ENCODE measurements around the gene HYAL4. TPM values are rescaled to one million over a fixed set of nuclear protein-coding genes. Genes with fewer than 3 reads are reported as not detected.
"Not testable (repeated sequence)": the region's sequence is repeated elsewhere in the genome, so short reads cannot be mapped to it uniquely, and the experiment has no call there.

The HYAL4 gene
- total RNA-seq, 1 donor from 2014 or later, result 2.6 TPM

- no peak for DNase-seq (ENCODE audit: low spot score)
These were observed 1.4 kb downstream of the HYAL4 start for GRCh38 chr7:123846217-123846891.

- no peak for DNase-seq (ENCODE audit: low spot score)
These were observed 2.9 kb downstream of the HYAL4 start for GRCh38 chr7:123847868-123848267.

GRCh38 chr7:123849855-123850254, 4.9 kb downstream of the HYAL4 start:
- no peak for DNase-seq (ENCODE audit: low spot score)

- not testable (repeated sequence) for DNase-seq (ENCODE audit: low spot score)
These were observed 6.4 kb downstream of the HYAL4 start for GRCh38 chr7:123851404-123851803.

- not testable (repeated sequence) for DNase-seq (ENCODE audit: low spot score)
These were observed 9.3 kb downstream of the HYAL4 start for GRCh38 chr7:123854291-123854690.

GRCh38 chr7:123856428-123856827, 11.5 kb downstream of the HYAL4 start:
- DNase-seq (ENCODE audit: low spot score), result not testable (repeated sequence)

- no peak for DNase-seq (ENCODE audit: low spot score)
These were observed 15.9 kb downstream of the HYAL4 start for GRCh38 chr7:123860848-123861247.

GRCh38 chr7:123862775-123863174, 17.8 kb downstream of the HYAL4 start:
- DNase-seq (ENCODE audit: low spot score), result no peak

- DNase-seq (ENCODE audit: low spot score), result no peak
These were observed 18.5 kb downstream of the HYAL4 start for GRCh38 chr7:123863461-123863860.

GRCh38 chr7:123864012-123864411, 19.0 kb downstream of the HYAL4 start:
- DNase-seq (ENCODE audit: low spot score), result no peak

GRCh38 chr7:123864436-123864835, 19.5 kb downstream of the HYAL4 start:
- DNase-seq (ENCODE audit: low spot score), result no peak

- no peak for DNase-seq (ENCODE audit: low spot score)
These were observed 20.0 kb downstream of the HYAL4 start for GRCh38 chr7:123864966-123865365.

- peak; percentile 78 for DNase-seq (ENCODE audit: low spot score)
These were observed 20.6 kb downstream of the HYAL4 start for GRCh38 chr7:123865517-123866117.

- no peak for DNase-seq (ENCODE audit: low spot score)
These were observed 22.3 kb downstream of the HYAL4 start for GRCh38 chr7:123867225-123867624.

- peak; percentile 47 for DNase-seq (ENCODE audit: low spot score)
These were observed 27.3 kb downstream of the HYAL4 start for GRCh38 chr7:123871998-123872867.

- no peak for DNase-seq (ENCODE audit: low spot score)
These were observed 27.9 kb downstream of the HYAL4 start for GRCh38 chr7:123872908-123873307.

- DNase-seq (ENCODE audit: low spot score), result no peak
These were observed 31.7 kb downstream of the HYAL4 start for GRCh38 chr7:123876557-123877256.

- DNase-seq (ENCODE audit: low spot score), result peak; percentile 46
These were observed 34.7 kb downstream of the HYAL4 start for GRCh38 chr7:123879628-123880027.

- DNase-seq (ENCODE audit: low spot score), result no peak
These were observed 36.3 kb downstream of the HYAL4 start for GRCh38 chr7:123881300-123881699.

- DNase-seq (ENCODE audit: low spot score), result no peak
These were observed 38.2 kb downstream of the HYAL4 start for GRCh38 chr7:123883154-123883553.

GRCh38 chr7:123888192-123888591, 43.2 kb downstream of the HYAL4 start:
- no peak for DNase-seq (ENCODE audit: low spot score)

- not testable (repeated sequence) for DNase-seq (ENCODE audit: low spot score)
These were observed 49.8 kb downstream of the HYAL4 start for GRCh38 chr7:123894753-123895152.
